Measurements from ENCODE around the gene TMPRSS7.

- TF ChIP-seq CTCF (IDR thresholded peaks at IDR 0.05; ENCODE audit: borderline replicate concordance, extremely low read depth, low read length, poor library complexity, severe bottlenecking) (peak; percentile 48), EZH2 (IDR thresholded peaks at IDR 0.05; ENCODE audit: borderline replicate concordance, low read depth, low read length, severe bottlenecking) (no peak)
Measured at GRCh38 chr3:112013058-112013783, 21.3 kb upstream of the TMPRSS7 start.

All from DND-41 (cell line).